ENCODE results near the gene RAC2. TPM values are rescaled to one million over a fixed set of nuclear protein-coding genes. Genes with fewer than 3 reads are reported as not detected.

Gene RAC2
- total RNA-seq, 1 donor from 2014 or later = 6.3 TPM

DNA sequence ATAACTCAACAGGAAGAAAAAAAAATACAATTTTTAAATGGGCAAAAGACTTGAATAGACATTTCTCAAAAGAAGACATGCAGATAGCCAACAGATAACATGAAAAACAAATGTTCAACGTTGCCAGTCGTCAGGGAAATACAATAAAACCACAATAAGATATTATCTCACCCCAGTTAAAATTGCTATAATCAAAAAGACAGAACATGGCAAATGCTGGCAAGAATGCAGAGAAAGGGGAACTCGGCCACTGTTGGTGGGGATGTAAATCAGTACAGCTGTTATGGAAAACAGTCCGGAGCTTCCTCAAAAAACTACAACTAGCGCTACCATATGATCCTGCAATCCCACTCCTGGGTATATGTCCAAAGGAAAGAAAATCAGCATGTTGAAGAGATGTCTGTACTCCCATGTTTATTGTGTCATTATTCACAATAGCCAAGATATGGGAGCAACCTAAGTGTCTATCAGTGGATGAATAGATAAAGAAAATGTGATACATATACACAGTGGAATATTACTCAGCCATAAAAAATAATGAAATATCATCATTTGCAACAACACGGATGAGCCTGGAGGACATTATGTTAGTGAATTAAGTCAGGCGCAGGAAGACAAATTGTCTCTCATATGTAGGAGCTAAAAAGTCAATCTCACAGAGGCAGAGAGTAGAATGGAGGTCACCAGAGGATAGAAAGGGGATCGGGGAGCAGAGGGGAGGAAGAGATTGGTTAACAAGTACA, 26.0 kb upstream of the RAC2 start:
- no peak overlapping the region for H3K4me3 ChIP-seq (ENCODE audit: low read depth, low read length)
- no peaks in the 10 kb centered on the region for H3K27me3 ChIP-seq (ENCODE audit: control insufficient read depth, insufficient read depth, low read length)
- H3K36me3 ChIP-seq (ENCODE audit: control insufficient read depth, insufficient read depth, low read length) = no peaks in the 10 kb centered on the region
- DNase-seq (ENCODE audit: low read depth) (no peak), FAIRE-seq (no peak)
- no peak for TF ChIP-seq CTCF (IDR thresholded peaks at IDR 0.05; ENCODE audit: insufficient read depth, low read length, severe bottlenecking)

- H3K27me3 ChIP-seq (ENCODE audit: control insufficient read depth, insufficient read depth, low read length) = no peaks in the 10 kb centered on the region
- H3K4me3 ChIP-seq (ENCODE audit: low read depth, low read length) = no peak overlapping the region
- no peak for DNase-seq (ENCODE audit: low read depth)
- FAIRE-seq = no peak
- TF ChIP-seq CTCF (IDR thresholded peaks at IDR 0.05; ENCODE audit: insufficient read depth, low read length, severe bottlenecking) = no peak
- H3K36me3 ChIP-seq (ENCODE audit: control insufficient read depth, insufficient read depth, low read length) = no peaks in the 10 kb centered on the region
These were observed 23.8 kb upstream of the RAC2 start for GRCh38 chr22:37267661-37268413.

GRCh38 chr22:37267135-37267587, 23.1 kb upstream of the RAC2 start:
- Histone ChIP-seq H3K36me3 (ENCODE audit: control insufficient read depth, insufficient read depth, low read length) (no peaks in the 10 kb centered on the region), H3K27me3 (ENCODE audit: control insufficient read depth, insufficient read depth, low read length) (no peaks in the 10 kb centered on the region), H3K4me3 (ENCODE audit: low read depth, low read length) (no peak overlapping the region)
- peak; percentile 91 for TF ChIP-seq CTCF (IDR thresholded peaks at IDR 0.05; ENCODE audit: insufficient read depth, low read length, severe bottlenecking)
- DNase-seq (ENCODE audit: low read depth) (no peak), FAIRE-seq (no peak)

DNA sequence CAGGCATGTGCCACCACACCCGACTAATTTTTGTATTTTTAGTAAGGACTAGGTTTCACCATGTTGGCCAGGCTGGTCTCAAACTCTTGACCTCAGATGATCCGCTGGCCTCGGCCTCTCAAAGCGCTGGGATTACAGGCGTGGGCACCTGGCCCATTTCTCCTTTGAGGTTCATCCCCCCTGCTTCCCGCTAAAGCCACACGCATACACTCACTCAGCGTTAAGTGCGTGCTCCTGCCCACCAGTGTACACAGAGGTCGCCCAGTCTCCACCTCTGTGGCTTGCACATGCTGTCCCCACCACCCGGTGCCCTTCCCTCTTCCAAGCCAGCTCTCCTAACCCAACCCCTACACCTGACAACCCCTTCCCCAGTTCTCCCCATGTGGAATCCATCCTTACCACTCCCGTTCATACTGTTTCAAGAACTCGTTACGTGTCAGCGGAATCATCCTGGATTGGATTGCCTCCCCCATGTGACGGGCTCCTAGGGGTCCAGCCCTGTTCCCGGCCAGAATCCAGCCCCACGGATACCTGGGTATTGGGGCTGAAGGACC, 22.6 kb upstream of the RAC2 start:
- DNase-seq (ENCODE audit: low read depth) = no peak
- no peak for TF ChIP-seq CTCF (IDR thresholded peaks at IDR 0.05; ENCODE audit: insufficient read depth, low read length, severe bottlenecking)
- H3K36me3 ChIP-seq (ENCODE audit: control insufficient read depth, insufficient read depth, low read length) = no peaks in the 10 kb centered on the region
- H3K4me3 ChIP-seq (ENCODE audit: low read depth, low read length) = no peak overlapping the region
- FAIRE-seq = no peak
- H3K27me3 ChIP-seq (ENCODE audit: control insufficient read depth, insufficient read depth, low read length) = no peaks in the 10 kb centered on the region

GRCh38 chr22:37263966-37264887, 20.2 kb upstream of the RAC2 start:
- H3K27me3 ChIP-seq (ENCODE audit: control insufficient read depth, insufficient read depth, low read length) = no peaks in the 10 kb centered on the region
- FAIRE-seq (no peak), DNase-seq (ENCODE audit: low read depth) (no peak)
- H3K4me3 ChIP-seq (ENCODE audit: low read depth, low read length) = no peak overlapping the region
- no peak for TF ChIP-seq CTCF (IDR thresholded peaks at IDR 0.05; ENCODE audit: insufficient read depth, low read length, severe bottlenecking)
- no peaks in the 10 kb centered on the region for H3K36me3 ChIP-seq (ENCODE audit: control insufficient read depth, insufficient read depth, low read length)
